Measurements from ENCODE around the gene TRMT11. TPM values are rescaled to one million over a fixed set of nuclear protein-coding genes. Genes with fewer than 3 reads are reported as not detected.

The TRMT11 gene
- total RNA-seq, 1 donor from 2014 or later: 15.4 TPM

DNA sequence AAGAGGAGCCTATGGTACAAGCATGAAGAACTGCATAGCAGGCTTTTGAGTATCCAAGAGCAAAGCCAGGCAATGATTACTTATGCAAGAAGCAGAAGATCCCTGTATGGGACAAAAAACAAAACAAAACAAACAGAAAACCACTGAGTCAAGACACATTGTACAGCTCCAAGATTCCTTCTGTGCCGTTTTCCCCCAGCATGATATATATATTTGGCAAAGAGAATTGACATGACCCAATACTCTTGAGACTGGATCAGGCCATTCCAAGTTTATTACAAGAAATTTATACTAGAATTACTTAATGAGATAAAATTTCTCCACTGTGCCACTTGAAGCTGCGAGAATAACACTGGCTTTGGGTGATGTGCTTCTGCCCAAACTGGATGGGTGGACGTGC, 65.5 kb downstream of the TRMT11 start:
- Mint-ChIP-seq H3K27ac (ENCODE audit: unreplicated experiment) (no peak overlapping the region), H3K9me3 (ENCODE audit: low read depth) (no peaks in the 10 kb centered on the region), H3K4me1 (ENCODE audit: low read depth) (no peaks in the 10 kb centered on the region), H3K27me3 (ENCODE audit: low read depth) (no peaks in the 10 kb centered on the region), H3K36me3 (ENCODE audit: low read depth) (peaks cover 19% of the 10 kb centered on the region), H3K4me3 (ENCODE audit: unreplicated experiment) (no peak overlapping the region)
- DNase-seq (ENCODE audit: low spot score): no peak
- TF ChIP-seq, protein P1, sequence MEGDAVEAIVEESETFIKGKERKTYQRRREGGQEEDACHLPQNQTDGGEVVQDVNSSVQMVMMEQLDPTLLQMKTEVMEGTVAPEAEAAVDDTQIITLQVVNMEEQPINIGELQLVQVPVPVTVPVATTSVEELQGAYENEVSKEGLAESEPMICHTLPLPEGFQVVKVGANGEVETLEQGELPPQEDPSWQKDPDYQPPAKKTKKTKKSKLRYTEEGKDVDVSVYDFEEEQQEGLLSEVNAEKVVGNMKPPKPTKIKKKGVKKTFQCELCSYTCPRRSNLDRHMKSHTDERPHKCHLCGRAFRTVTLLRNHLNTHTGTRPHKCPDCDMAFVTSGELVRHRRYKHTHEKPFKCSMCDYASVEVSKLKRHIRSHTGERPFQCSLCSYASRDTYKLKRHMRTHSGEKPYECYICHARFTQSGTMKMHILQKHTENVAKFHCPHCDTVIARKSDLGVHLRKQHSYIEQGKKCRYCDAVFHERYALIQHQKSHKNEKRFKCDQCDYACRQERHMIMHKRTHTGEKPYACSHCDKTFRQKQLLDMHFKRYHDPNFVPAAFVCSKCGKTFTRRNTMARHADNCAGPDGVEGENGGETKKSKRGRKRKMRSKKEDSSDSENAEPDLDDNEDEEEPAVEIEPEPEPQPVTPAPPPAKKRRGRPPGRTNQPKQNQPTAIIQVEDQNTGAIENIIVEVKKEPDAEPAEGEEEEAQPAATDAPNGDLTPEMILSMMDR (IDR thresholded peaks at IDR 0.05): no peak

DNA sequence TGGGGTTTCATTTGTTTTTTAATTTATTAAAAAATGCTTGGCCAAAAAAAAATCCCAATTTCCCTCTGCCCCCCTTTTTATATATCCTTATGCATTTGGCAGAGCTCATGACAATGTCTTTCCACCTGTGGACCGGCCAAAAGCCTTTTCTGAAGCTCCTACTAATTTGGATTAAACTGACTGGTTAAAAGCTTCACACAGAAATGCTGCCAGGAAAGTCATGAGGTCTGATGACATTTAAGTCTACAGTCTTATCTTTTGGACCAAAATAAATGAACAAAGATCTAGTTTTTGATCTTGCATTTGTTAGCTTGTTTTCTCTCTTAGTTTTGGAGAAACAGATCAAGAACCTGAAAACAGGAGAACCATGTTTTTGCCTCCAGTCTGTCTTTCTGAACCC, 66.1 kb downstream of the TRMT11 start:
- no peak overlapping the region for H3K27ac Mint-ChIP-seq (ENCODE audit: unreplicated experiment)
- TF ChIP-seq, protein P1 (IDR thresholded peaks at IDR 0.05): no peak
- no peak for DNase-seq (ENCODE audit: low spot score)
- H3K27me3 Mint-ChIP-seq (ENCODE audit: low read depth): no peaks in the 10 kb centered on the region
- H3K36me3 Mint-ChIP-seq (ENCODE audit: low read depth): peaks cover 16% of the 10 kb centered on the region
- no peak overlapping the region for H3K4me3 Mint-ChIP-seq (ENCODE audit: unreplicated experiment)
- no peaks in the 10 kb centered on the region for H3K9me3 Mint-ChIP-seq (ENCODE audit: low read depth)
- no peaks in the 10 kb centered on the region for H3K4me1 Mint-ChIP-seq (ENCODE audit: low read depth)

DNA sequence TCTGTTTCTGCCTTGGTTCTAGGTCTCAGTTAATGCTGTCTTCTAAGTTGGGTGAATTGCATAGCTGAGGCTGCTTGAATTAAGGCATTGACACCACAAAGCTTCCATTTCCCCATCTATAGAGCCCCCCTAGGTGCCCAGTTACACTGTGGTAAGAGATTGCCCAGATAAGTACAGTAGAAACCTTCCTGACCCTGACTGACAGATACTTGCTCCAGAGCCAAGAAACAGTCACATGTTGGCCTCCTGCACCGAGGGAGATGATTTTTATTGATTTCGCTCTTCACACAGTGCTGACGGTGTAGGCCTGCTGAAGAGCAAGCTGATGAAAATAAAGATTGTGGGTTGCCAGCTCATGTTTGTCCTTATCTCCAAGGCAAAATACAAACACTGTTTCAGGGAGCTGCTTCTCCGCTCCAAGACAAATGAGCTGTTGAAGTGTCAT, 67.9 kb downstream of the TRMT11 start:
- Mint-ChIP-seq H3K4me1 (ENCODE audit: low read depth) (no peaks in the 10 kb centered on the region), H3K9me3 (ENCODE audit: low read depth) (no peaks in the 10 kb centered on the region), H3K4me3 (ENCODE audit: unreplicated experiment) (no peak overlapping the region), H3K27ac (ENCODE audit: unreplicated experiment) (no peak overlapping the region), H3K27me3 (ENCODE audit: low read depth) (no peaks in the 10 kb centered on the region), H3K36me3 (ENCODE audit: low read depth) (peaks cover 15% of the 10 kb centered on the region)
- TF ChIP-seq, protein P1 (IDR thresholded peaks at IDR 0.05): no peak
- no peak for DNase-seq (ENCODE audit: low spot score)

DNA sequence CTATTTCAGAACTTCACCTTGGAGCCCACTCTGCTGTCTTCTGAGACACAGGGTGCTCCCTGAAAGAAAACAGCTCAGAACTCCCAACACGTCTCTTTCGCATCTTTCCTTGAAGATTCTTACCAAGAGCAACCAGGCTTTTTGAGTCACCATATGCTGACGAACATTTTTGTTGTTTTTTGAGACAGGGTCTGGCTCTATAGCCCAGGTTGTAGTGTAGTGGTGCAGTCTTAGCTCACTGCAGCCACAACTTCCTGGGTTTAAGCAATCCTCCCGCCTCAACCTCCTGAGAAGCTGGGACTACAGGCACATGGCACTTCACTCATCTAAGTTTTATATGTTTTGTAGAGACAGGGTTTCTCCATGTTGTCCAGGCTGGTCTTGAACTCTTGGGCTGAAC, 68.5 kb downstream of the TRMT11 start:
- H3K27me3 Mint-ChIP-seq (ENCODE audit: low read depth): no peaks in the 10 kb centered on the region
- DNase-seq (ENCODE audit: low spot score): no peak
- H3K27ac Mint-ChIP-seq (ENCODE audit: unreplicated experiment): no peak overlapping the region
- H3K4me3 Mint-ChIP-seq (ENCODE audit: unreplicated experiment): no peak overlapping the region
- TF ChIP-seq, protein P1 (IDR thresholded peaks at IDR 0.05): no peak
- peaks cover 11% of the 10 kb centered on the region for H3K36me3 Mint-ChIP-seq (ENCODE audit: low read depth)
- H3K9me3 Mint-ChIP-seq (ENCODE audit: low read depth): no peaks in the 10 kb centered on the region
- H3K4me1 Mint-ChIP-seq (ENCODE audit: low read depth): no peaks in the 10 kb centered on the region

DNA sequence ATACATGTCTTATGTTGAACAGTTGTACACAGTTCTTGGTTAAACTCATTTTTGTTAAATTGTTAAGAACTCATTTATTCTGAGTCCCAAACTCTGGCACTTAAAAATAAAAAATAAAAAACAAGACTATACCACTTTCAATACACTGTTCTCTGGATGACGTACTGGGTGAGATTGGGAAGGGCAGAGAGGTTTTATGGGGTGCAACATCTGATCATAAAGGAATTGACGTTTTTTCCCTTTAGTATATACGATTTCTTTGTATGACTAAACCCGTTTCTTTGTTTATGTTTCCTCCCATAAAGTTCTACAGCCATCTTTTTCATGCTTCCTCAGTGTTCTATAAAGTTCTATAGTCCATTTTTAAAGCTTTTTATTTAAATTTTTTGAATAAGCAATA, 69.1 kb downstream of the TRMT11 start:
- Mint-ChIP-seq H3K4me3 (ENCODE audit: unreplicated experiment) (no peak overlapping the region), H3K36me3 (ENCODE audit: low read depth) (peaks cover 15% of the 10 kb centered on the region), H3K4me1 (ENCODE audit: low read depth) (no peaks in the 10 kb centered on the region), H3K9me3 (ENCODE audit: low read depth) (no peaks in the 10 kb centered on the region), H3K27ac (ENCODE audit: unreplicated experiment) (no peak overlapping the region), H3K27me3 (ENCODE audit: low read depth) (no peaks in the 10 kb centered on the region)
- no peak for DNase-seq (ENCODE audit: low spot score)
- TF ChIP-seq, protein P1 (IDR thresholded peaks at IDR 0.05): no peak

Measured in chondrocyte (in vitro differentiated cells).